Measurements from ENCODE around the gene IPO7.
A peak's percentile ranks its signal among the peaks of the same experiment; 100 is the strongest.
"Not testable (repeated sequence)": the region's sequence is repeated elsewhere in the genome, so short reads cannot be mapped to it uniquely, and the experiment has no call there.

Gene IPO7

GRCh38 chr11:9401884-9402283, 17.4 kb downstream of the IPO7 start:
- not testable (repeated sequence) for DNase-seq

DNA sequence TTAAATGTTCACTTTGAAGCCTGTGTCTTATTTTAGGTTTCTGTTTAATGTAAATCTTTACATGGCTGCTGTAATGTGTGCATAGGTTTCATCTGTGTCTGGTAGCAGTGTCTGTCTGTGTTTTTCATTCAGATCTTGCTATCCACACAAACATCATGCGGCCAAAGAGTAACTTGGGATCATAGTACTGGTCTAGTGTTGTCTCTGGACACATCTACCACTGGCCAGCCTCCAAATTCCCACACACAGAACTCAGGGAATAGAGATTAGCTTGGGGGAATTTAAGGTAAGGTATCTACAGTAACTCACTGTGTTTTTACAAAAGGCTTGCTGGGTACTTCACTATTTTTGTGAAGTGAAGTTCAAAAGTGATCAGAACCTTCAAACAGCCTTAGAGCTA, 44.3 kb downstream of the IPO7 start:
- no peak for DNase-seq

DNA sequence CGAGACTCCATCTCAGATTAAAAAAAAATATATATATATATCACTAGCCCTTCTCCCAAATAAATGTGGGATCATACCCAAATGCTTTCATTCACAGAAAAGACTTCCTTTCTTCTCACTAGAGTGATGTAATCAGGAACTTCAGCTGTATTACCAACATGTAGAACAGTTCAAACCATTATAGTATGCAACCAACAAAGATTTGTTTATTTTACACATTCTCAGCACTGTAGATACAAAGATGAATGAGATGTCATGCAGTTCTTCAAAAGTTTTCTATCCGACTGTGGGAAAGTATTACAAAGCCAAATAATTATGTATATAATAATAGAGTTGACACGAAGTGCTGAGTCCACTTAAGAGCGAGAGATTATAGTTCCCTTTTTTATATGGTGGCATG, 54.2 kb downstream of the IPO7 start:
- DNase-seq: no peak

GRCh38 chr11:9446230-9446629, 61.8 kb downstream of the IPO7 start:
- no peak for DNase-seq

DNA sequence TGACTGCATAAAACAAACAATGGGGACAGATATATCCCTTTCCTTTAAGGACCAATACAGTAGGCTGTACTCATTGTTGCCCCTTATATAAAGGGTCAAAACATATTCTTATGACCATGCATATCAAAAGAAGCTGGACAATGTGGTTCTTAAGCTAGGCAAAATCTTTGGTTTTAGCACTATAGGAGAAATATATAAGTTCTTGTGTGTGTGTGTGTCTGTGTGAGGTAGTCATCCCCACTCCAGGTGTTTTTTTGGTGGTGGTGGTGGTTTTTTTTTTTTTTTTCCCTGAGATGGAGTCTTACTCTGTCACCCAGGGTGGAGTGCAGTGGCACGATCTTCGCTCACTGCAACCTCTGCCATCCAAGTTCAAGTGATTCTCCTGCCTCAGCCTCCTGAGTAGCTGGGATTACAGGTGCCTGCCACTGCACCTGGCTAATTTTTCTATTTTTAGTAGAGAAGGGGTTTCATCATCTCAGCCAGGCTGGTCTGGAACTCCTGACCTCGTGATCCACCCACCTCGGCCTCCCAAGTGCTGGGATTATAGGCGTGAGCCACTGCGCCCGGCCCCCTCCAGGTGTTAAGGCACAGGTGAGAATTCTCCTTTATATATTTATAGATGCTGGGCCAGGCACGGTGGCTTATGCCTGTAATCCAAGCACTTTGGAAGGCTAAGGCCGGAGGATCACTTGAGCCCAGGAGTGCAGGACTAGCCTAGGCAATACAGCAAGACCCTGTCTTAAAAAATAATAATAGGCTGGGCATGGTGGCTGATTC, 64.3 kb downstream of the IPO7 start:
- DNase-seq: no peak

DNA sequence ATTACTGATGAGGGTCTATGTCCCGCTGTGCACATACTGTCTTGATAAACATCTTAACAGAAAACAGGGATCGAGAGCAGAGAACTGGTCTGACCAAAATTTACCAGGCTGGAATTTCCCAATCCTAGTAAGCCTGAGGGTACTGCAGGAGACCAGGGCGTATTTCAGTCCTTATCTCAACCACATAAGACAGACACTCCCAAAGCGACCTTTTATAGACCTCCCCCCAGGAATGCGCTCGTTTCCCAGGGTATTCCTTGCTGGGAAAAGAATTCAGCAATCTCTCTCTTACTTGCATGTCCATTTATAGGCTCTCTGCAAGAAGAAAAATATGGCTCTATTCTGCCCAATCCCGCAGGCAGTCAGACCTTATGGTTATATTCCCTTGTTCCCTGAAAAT, 67.6 kb downstream of the IPO7 start:
- not testable (repeated sequence) for DNase-seq

- DNase-seq: no peak
Observed at GRCh38 chr11:9455722-9456121, 71.3 kb downstream of the IPO7 start.

GRCh38 chr11:9459667-9460321, 75.3 kb downstream of the IPO7 start:
- peak; percentile 4 for DNase-seq

GRCh38 chr11:9460322-9461062, 76.0 kb downstream of the IPO7 start, which contains the start of gene ZNF143:
Gene ZNF143, plus strand, starts transcription at chr11:9461012. Its CDS starts 10,297 bp downstream, at chr11:9471309.
- peak; percentile 98 for DNase-seq

DNA sequence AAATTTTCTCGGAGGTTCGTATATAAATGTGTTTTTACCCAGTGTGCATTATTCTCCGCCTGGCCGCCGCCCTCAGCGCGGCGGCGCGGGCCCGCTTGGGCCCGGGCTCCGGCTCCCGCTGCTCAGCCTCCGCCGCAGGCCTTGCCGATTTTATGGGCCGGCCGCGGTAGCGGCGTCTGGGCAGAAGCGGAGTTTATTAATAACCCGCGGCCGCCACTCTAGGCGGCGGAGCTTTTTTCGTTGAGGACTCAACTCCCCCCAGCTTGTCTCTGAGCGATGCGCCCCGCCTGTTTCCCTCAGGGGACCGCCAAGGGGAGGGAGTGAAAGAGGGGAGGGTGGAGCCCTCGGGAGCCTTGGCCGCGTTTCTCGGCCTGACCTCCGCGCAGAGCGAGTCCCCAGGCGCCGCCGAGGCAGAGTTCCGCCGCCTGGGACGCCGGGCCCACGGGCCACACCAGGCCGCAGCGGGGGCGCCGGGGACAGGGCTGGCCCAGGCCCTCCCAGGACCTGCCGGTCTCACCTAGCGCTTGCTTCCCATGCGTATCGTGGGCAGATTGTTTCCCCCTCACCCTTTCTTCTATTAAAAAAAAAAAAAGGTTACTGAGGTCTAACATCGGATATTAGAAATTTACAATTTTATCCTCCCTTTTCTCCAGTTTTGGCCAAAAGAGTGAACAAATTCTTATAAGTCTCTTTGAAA, 76.8 kb downstream of the IPO7 start:
- DNase-seq: peak; percentile 86

- peak; percentile 15 for DNase-seq
Observed at GRCh38 chr11:9461760-9462134, 77.3 kb downstream of the IPO7 start.

DNA sequence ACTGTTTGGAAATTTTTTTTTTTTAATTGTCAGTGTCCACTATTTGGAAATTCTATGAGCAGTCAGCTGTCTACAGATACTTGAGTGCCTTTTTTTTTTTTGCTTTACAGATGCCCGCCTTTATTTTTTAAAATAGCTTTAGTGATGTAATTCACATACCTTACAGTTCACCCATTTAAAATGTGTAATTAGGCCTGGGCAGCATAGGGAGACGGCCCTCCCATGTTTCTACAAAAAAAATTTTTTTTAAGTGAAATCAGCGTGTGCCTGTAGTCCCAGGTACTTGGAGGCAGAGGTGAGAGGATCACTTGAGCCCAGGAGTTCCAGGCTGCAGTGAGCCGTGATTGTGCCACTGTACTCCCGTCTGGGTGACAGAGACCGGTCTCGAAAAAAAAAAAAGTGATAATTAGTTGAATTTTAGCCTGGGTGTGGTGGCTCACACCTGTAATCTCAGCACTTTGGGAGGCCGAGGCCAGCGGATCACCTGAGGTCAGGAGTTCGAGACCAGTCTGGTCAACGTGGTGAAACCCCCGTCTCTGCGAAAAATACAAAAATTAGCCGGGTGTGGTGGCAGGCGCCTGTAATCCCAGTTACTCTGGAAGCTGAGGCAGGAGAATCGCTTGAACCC, 77.8 kb downstream of the IPO7 start:
- no peak for DNase-seq

GRCh38 chr11:9462806-9463537, 78.5 kb downstream of the IPO7 start:
- DNase-seq: no peak

GRCh38 chr11:9470765-9471164, 86.3 kb downstream of the IPO7 start:
- no peak for DNase-seq

GRCh38 chr11:9473408-9473807, 89.0 kb downstream of the IPO7 start:
- DNase-seq: no peak

DNA sequence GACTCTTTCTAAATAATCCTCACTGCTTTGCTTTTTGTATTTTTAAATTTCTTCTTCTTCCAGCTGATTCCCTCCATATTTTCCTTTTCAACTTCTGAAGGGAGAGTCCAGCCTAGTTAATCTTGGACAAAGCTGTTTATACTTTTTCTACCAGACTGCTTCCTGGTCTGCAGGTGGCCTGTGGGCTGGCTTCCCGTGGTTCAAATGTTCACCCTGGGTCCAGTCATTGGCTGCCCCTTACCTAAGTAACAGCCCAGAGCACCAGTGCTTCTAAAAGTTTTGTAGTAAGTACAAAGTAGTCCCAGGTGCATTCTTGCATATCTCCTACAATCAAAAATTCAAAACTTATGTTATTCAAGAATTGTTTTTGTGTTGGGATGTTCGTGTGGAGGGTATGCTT, 95.4 kb downstream of the IPO7 start:
- DNase-seq: no peak

GRCh38 chr11:9489080-9489765, 104.8 kb downstream of the IPO7 start:
- DNase-seq: no peak

- no peak for DNase-seq
Observed at GRCh38 chr11:9490376-9490775, 105.9 kb downstream of the IPO7 start.

GRCh38 chr11:9493492-9493891, 109.0 kb downstream of the IPO7 start:
- DNase-seq: no peak

GRCh38 chr11:9494316-9494715, 109.9 kb downstream of the IPO7 start:
- no peak for DNase-seq

DNA sequence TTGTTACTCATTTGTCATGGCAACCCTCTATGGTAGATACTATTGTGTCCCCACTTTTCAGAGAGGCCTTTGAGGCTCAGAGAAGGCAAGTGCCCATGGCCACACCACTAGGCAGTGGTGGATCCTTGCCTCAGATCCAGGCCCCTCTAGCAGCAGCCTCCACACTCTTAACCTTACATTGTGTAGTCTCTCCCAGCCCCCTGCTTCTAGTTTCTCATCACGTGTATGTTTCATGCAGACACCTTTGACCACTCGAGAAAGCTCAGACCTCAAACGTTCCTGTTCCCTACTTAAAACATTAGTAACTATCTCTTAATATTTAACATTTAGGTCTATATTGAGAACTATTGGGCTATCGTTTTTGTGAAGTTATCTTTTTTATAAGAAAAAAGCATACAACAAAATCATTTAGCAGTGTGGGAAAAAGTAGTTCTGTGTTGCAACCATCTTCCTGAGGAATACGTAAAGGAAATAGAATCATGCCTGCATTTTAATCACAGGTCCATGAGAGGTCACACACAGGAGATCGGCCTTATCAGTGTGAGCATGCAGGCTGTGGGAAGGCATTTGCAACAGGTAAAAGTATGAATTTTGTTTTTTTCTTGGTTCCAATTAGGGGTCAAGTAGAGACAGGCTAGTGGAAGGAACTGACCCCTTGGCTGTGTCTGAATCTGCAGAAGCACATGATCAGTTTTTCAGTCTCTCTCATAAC, 111.5 kb downstream of the IPO7 start:
- DNase-seq: no peak
